GM21723 (cell line): ENCODE data around the gene AQP5.

Experiments
- ATAC-seq: cut with Tn5 transposase; IDR thresholded peaks from one replicate; pipeline ENCODE4 v1.9.1; 2021; ENCODE audit warnings: mild to moderate bottlenecking, moderate library complexity; ENCODE audit not compliant: unreplicated experiment

AQP5 gene

GRCh38 chr12:49949866-49950265 is 11.8 kb upstream of the AQP5 start:
- no peak for ATAC-seq

- no peak for ATAC-seq
Observed at GRCh38 chr12:49950273-49951251, 11.1 kb upstream of the AQP5 start, which contains the start of gene AQP2. Gene AQP2 (plus strand): TSS chr12:49950737. CDS start chr12:49950831, 94 bp downstream.

GRCh38 chr12:49951411-49952240 is 10.0 kb upstream of the AQP5 start:
- no peak for ATAC-seq

GRCh38 chr12:49952391-49953055 is 9.1 kb upstream of the AQP5 start:
- ATAC-seq, result no peak

- no peak for ATAC-seq
Observed at GRCh38 chr12:49953151-49953550, 8.5 kb upstream of the AQP5 start.

- ATAC-seq, result no peak
Observed at GRCh38 chr12:49953961-49954846, 7.5 kb upstream of the AQP5 start.

- ATAC-seq, result no peak
Observed at GRCh38 chr12:49954863-49955830, 6.5 kb upstream of the AQP5 start.

GRCh38 chr12:49955899-49956662 is 5.6 kb upstream of the AQP5 start:
- ATAC-seq, result no peak

GRCh38 chr12:49956663-49957569 is 4.8 kb upstream of the AQP5 start:
- ATAC-seq, result no peak

GRCh38 chr12:49957570-49957967 is 4.1 kb upstream of the AQP5 start:
- no peak for ATAC-seq

GRCh38 chr12:49959685-49960473 is 1.8 kb upstream of the AQP5 start:
- ATAC-seq, result no peak

- ATAC-seq, result no peak
Observed at GRCh38 chr12:49960474-49961110, 1.1 kb upstream of the AQP5 start.

GRCh38 chr12:49961993-49962764 is 507 bp downstream of the AQP5 start:
- ATAC-seq, result no peak

GRCh38 chr12:49962861-49963765 is 1.4 kb downstream of the AQP5 start:
- no peak for ATAC-seq
